Neural cell (in vitro differentiated cells): ENCODE results near the gene OPN4.

Source experiments
- EP300 ChIP-seq: fragments of 450-650 bp; conservative IDR thresholded peaks from 2 replicates; pipeline ENCODE4 v1.6.1; 2014; ENCODE audit warnings: antibody characterized with exemption, mild to moderate bottlenecking, moderate library complexity; ENCODE audit not compliant: poor library complexity, severe bottlenecking
- EZH2 ChIP-seq: fragments of 200-600, 300-800 bp; shearing (Covaris generic), sonication (generic); IDR thresholded peaks from 2 replicates; pipeline ENCODE4 v1.6.1; 2014; ENCODE audit warnings: antibody characterized with exemption, low read length, borderline replicate concordance, mild to moderate bottlenecking; ENCODE audit not compliant: insufficient read depth, poor library complexity, severe bottlenecking
- POLR2AphosphoS5 ChIP-seq: IDR thresholded peaks from 2 replicates; pipeline ENCODE4 v1.6.1; 2012
- RAD21 ChIP-seq: fragments of 450-650 bp; conservative IDR thresholded peaks from 2 replicates; pipeline ENCODE4 v1.6.1; 2014; ENCODE audit warnings: antibody characterized with exemption, mild to moderate bottlenecking, moderate library complexity
- SMC3 ChIP-seq: fragments of 450-650 bp; conservative IDR thresholded peaks from 2 replicates; pipeline ENCODE4 v1.6.1; 2014; ENCODE audit warnings: antibody characterized with exemption, mild to moderate bottlenecking, moderate library complexity; ENCODE audit not compliant: poor library complexity
- TF ChIP-seq, protein P1 (sequence below): fragments of 450-650 bp; IDR thresholded peaks from 2 replicates; pipeline ENCODE4 v1.5.1; 2014; ENCODE audit warnings: antibody characterized with exemption, mild to moderate bottlenecking, moderate library complexity; ENCODE audit not compliant: poor library complexity, severe bottlenecking
- TF ChIP-seq, protein P2 (sequence below): IDR thresholded peaks from 2 replicates; pipeline ENCODE4 v1.6.1; 2012; ENCODE audit warnings: borderline replicate concordance

DNA sequence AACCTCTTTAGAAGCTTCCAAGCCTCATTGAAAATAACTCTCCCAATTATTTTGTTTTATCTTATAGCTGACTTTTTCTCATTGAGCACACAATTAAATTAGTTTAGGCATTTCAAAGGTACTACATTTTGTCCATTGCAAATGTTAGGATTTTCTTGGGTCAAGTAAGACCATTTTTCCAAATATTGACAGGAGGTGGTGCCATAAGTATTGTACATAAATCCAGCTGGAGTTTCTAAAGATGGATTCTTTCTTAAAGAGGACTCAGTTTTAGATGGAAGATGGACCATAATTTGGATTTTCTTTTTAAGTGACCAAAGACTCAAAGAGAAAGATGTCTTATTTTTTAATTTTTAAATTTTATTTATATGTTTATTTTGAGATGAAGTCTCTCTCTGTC, 12.3 kb upstream of the OPN4 start:
- no peak for TF ChIP-seq RAD21
- TF ChIP-seq, protein P1, sequence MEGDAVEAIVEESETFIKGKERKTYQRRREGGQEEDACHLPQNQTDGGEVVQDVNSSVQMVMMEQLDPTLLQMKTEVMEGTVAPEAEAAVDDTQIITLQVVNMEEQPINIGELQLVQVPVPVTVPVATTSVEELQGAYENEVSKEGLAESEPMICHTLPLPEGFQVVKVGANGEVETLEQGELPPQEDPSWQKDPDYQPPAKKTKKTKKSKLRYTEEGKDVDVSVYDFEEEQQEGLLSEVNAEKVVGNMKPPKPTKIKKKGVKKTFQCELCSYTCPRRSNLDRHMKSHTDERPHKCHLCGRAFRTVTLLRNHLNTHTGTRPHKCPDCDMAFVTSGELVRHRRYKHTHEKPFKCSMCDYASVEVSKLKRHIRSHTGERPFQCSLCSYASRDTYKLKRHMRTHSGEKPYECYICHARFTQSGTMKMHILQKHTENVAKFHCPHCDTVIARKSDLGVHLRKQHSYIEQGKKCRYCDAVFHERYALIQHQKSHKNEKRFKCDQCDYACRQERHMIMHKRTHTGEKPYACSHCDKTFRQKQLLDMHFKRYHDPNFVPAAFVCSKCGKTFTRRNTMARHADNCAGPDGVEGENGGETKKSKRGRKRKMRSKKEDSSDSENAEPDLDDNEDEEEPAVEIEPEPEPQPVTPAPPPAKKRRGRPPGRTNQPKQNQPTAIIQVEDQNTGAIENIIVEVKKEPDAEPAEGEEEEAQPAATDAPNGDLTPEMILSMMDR: no peak
- no peak for TF ChIP-seq EZH2
- TF ChIP-seq EP300: no peak
- TF ChIP-seq, protein P2, sequence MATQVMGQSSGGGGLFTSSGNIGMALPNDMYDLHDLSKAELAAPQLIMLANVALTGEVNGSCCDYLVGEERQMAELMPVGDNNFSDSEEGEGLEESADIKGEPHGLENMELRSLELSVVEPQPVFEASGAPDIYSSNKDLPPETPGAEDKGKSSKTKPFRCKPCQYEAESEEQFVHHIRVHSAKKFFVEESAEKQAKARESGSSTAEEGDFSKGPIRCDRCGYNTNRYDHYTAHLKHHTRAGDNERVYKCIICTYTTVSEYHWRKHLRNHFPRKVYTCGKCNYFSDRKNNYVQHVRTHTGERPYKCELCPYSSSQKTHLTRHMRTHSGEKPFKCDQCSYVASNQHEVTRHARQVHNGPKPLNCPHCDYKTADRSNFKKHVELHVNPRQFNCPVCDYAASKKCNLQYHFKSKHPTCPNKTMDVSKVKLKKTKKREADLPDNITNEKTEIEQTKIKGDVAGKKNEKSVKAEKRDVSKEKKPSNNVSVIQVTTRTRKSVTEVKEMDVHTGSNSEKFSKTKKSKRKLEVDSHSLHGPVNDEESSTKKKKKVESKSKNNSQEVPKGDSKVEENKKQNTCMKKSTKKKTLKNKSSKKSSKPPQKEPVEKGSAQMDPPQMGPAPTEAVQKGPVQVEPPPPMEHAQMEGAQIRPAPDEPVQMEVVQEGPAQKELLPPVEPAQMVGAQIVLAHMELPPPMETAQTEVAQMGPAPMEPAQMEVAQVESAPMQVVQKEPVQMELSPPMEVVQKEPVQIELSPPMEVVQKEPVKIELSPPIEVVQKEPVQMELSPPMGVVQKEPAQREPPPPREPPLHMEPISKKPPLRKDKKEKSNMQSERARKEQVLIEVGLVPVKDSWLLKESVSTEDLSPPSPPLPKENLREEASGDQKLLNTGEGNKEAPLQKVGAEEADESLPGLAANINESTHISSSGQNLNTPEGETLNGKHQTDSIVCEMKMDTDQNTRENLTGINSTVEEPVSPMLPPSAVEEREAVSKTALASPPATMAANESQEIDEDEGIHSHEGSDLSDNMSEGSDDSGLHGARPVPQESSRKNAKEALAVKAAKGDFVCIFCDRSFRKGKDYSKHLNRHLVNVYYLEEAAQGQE: no peak
- TF ChIP-seq SMC3: no peak
- no peak for TF ChIP-seq POLR2AphosphoS5
